GM10266 (cell line): Measurements from ENCODE around the gene LPCAT1.
A peak's percentile ranks its signal among the peaks of the same experiment; 100 is the strongest.

ENCODE experiments used
- DNase-seq: peaks from one replicate; pipeline ENCODE4 v3.0.0; 2012; ENCODE audit errors: extremely low spot score
- CTCF ChIP-seq: IDR thresholded peaks from 2 replicates; pipeline ENCODE4 v1.5.1; 2012; ENCODE audit warnings: mild to moderate bottlenecking, low read depth; ENCODE audit not compliant: control insufficient read depth, insufficient read depth; ENCODE audit errors: missing control alignments

The LPCAT1 gene

GRCh38 chr5:1487079-1487764 is 36.5 kb downstream of the LPCAT1 start:
- TF ChIP-seq CTCF, result no peak
- DNase-seq, result no peak

GRCh38 chr5:1486271-1486670 is 37.5 kb downstream of the LPCAT1 start:
- DNase-seq, result no peak
- TF ChIP-seq CTCF, result no peak

GRCh38 chr5:1485579-1486118 is 38.1 kb downstream of the LPCAT1 start:
- DNase-seq, result no peak
- TF ChIP-seq CTCF, result no peak

DNA sequence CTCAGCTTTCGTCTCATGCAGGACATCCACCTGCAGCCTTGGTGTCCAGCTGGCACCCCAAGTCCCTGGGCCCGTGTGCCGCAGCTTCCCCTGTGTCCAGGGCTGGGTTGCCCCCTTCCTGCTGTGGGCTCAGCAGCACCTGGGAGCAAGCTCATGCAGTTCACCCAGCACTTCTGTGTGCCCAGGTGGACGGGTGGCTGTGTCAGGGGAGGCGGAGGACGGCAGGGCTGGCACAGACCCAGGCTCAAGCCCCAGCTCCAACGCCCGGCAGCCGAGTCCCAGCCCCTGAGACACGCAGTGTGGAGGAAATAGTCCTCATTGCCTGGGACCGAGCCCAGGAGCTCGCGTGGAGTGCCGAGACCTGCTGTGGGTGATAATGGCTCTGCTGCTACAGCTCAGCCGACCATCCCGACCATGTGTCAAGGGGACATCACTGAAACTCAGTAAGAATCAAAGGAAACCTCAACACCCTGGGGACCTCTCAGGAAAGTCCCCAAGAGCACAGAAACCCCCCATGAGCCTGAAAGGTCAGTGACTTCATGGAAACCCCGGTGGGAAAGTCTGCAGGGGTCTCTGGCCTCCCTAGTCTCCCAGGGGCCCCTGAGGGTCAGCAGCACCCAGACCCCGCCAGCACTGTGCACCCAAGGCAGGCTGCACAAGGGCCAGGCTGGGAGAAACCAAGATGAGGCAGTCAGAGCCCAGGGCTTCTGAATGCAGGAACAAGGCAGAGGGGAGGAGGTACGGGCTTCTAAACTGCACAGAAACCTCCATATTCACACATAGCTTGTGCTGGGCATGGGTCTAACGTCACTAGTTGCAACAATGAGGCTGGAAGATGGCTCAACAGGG is 38.8 kb downstream of the LPCAT1 start:
- TF ChIP-seq CTCF, result no peak
- DNase-seq, result peak; percentile 92

DNA sequence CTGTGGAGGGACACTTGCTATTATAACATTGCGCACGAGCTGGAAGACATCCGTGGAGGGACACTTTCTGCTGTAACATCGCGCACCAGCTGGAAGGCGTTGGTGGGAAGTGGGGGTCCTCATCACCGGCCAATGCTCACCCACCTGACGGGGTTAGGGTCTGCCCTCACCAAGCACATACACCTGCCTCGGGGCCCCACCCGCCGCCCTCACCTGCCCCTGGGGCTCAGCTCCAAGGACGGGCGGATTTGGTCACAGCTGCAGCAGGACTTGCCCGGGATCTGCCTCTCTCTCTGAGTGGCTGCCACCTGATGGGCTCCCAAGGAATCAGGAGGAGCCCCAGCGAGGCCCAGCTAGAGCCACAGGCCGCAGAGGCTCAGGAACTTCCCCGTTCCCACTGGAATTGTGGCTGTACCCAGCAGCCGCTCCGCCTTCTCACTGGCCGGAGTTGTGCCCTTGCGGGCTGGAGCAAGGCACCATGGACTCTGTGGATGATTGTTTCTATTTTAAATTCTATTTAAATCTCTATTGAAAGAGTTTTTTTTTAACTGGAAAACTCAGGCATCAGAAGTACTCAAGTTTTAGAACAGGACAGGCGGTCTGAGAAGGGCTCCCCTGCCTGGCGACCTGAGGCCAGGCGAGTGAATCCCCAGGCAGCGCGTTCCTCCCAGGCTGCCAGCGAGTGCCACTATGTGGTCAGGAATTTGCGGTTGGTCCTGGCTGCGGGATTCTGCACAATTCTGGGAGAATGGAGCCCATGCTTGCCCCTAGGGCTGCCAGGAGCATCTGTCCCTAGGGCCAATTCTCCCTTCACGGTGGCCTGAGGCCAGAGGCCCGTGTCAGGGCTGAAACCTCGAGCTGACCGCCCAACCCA is 39.7 kb downstream of the LPCAT1 start:
- TF ChIP-seq CTCF, result no peak
- DNase-seq, result no peak

GRCh38 chr5:1483064-1483463 is 40.7 kb downstream of the LPCAT1 start:
- DNase-seq, result no peak
- TF ChIP-seq CTCF, result no peak
